ENCODE data around the gene GOLGA6L7. TPM values are rescaled to one million over a fixed set of nuclear protein-coding genes. Genes with fewer than 3 reads are reported as not detected.
"Not testable (repeated sequence)": the region's sequence is repeated elsewhere in the genome, so short reads cannot be mapped to it uniquely, and the experiment has no call there.

Gene GOLGA6L7
- total and polyA plus RNA-seq, 2 donors (not counting 3 experiments of a cell fraction or from before 2014, with no cell fraction given): not detected

DNA sequence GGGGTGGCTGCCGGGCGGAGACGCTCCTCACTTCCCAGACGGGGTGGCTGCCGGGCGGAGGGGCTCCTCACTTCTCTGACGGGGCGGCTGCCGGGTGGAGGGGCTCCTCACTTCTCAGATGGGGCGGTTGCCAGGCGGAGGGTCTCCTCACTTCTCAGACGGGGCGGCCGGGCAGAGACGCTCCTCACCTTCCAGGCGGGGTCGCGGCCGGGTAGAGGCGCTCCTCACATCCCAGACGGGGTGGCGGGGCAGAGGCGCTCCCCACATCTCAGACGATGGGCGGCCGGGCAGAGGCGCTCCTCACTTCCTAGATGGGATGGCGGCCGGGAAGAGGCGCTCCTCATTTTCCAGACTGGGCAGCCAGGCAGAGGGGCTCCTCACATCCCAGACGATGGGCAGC lies 1.3 kb upstream of the GOLGA6L7 start:
- intact Hi-C loops (cut with micrococcal nuclease); H3K4me3 ChIP-seq (replicated peaks in 1 of 3; ENCODE audit: insufficient read depth in 1 of 3, low read depth in 1 of 3, low read length in 3 of 3); H3K9ac ChIP-seq (replicated peaks; ENCODE audit: extremely low read depth, insufficient read depth, low read length); FAIRE-seq; H3K36me3 ChIP-seq (ENCODE audit: control insufficient read depth in 2 of 2, extremely low read depth in 1 of 2, insufficient read depth in 2 of 2, low read length in 2 of 2); H3K4me1 ChIP-seq (ENCODE audit: control insufficient read depth, extremely low read depth, insufficient read depth, low read length); dilution Hi-C loops (cut with MboI; ENCODE audit: extremely low pct_ligation_motif_present, low sequenced_read_pairs); BruUV-seq (replicated peaks); POLR2A ChIA-PET; H2AFZ ChIP-seq (ENCODE audit: low read depth, low read length); CTCF ChIA-PET; H3K9me3 ChIP-seq (replicated peaks; ENCODE audit: control insufficient read depth, insufficient read depth, low read length); H3K9me1 ChIP-seq (replicated peaks; ENCODE audit: control insufficient read depth, extremely low read depth, insufficient read depth, low read length); H3K79me2 ChIP-seq (ENCODE audit: control insufficient read depth, insufficient read depth, low read length); H3K4me2 ChIP-seq (ENCODE audit: insufficient read depth, low read length); H4K20me1 ChIP-seq (replicated peaks; ENCODE audit: control insufficient read depth, extremely low read depth, insufficient read depth, low read length); H3K27me3 ChIP-seq (ENCODE audit: control insufficient read depth in 2 of 2, insufficient read depth in 2 of 2, low read length in 2 of 2); DNase-seq (ENCODE audit: low read depth, low spot score); H3K27ac ChIP-seq (ENCODE audit: insufficient read depth, low read depth, low read length): not testable (repeated sequence)

DNA sequence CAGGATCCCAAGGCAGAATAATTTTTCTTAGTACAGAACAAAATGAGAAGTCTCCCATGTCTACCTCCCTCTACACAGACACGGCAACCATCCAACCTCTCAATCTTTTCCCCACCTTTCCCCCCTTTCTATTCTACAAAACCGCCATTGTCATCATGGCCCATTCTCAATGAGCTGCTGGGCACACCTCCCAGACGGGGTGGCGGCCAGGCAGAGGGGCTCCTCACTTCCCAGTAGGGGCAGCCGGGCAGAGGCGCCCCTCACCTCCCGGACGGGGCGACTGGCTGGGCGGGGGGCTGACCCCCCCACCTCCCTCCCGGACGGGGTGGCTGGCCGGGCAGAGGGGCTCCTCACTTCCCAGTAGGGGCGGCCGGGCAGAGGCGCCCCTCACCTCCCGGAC lies 827 bp upstream of the GOLGA6L7 start:
- H3K36me3 ChIP-seq (ENCODE audit: control insufficient read depth in 2 of 2, extremely low read depth in 1 of 2, insufficient read depth in 2 of 2, low read length in 2 of 2); POLR2A ChIA-PET; H3K4me2 ChIP-seq (ENCODE audit: insufficient read depth, low read length); H3K27me3 ChIP-seq (ENCODE audit: control insufficient read depth in 2 of 2, insufficient read depth in 2 of 2, low read length in 2 of 2); BruUV-seq (replicated peaks); DNase-seq (ENCODE audit: low read depth, low spot score); H3K79me2 ChIP-seq (ENCODE audit: control insufficient read depth, insufficient read depth, low read length); H3K9me3 ChIP-seq (replicated peaks; ENCODE audit: control insufficient read depth, insufficient read depth, low read length); H3K4me1 ChIP-seq (ENCODE audit: control insufficient read depth, extremely low read depth, insufficient read depth, low read length); H3K9me1 ChIP-seq (replicated peaks; ENCODE audit: control insufficient read depth, extremely low read depth, insufficient read depth, low read length); CTCF ChIA-PET; dilution Hi-C loops (cut with MboI; ENCODE audit: extremely low pct_ligation_motif_present, low sequenced_read_pairs); H3K4me3 ChIP-seq (replicated peaks in 1 of 3; ENCODE audit: insufficient read depth in 1 of 3, low read depth in 1 of 3, low read length in 3 of 3); H2AFZ ChIP-seq (ENCODE audit: low read depth, low read length); H4K20me1 ChIP-seq (replicated peaks; ENCODE audit: control insufficient read depth, extremely low read depth, insufficient read depth, low read length); intact Hi-C loops (cut with micrococcal nuclease); FAIRE-seq; H3K9ac ChIP-seq (replicated peaks; ENCODE audit: extremely low read depth, insufficient read depth, low read length); H3K27ac ChIP-seq (ENCODE audit: insufficient read depth, low read depth, low read length): not testable (repeated sequence)

DNA sequence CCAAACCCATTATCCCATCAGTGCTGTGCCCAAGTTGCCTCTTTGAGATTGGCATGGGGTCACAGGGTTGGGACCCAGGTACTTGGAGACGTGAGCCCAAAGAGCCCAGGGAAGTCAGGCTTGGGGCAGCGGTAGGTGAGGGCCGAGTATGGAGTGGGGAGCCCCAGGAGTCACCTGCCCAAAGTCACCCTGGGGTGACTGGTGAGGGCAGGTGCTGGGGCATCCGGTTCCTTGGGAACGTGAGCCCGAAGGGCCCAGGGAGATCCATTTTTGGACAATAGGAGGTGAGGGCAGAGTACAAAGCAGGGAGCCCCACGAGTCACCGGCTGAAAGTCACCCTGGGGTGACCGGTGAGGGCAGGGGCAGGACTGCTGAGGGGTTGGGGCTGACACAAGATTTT lies 485 bp downstream of the GOLGA6L7 start:
- H3K4me1 ChIP-seq (ENCODE audit: control insufficient read depth, extremely low read depth, insufficient read depth, low read length); BruUV-seq (replicated peaks); H4K20me1 ChIP-seq (replicated peaks; ENCODE audit: control insufficient read depth, extremely low read depth, insufficient read depth, low read length); H3K9me3 ChIP-seq (replicated peaks; ENCODE audit: control insufficient read depth, insufficient read depth, low read length); H3K79me2 ChIP-seq (ENCODE audit: control insufficient read depth, insufficient read depth, low read length); H3K4me2 ChIP-seq (ENCODE audit: insufficient read depth, low read length); H2AFZ ChIP-seq (ENCODE audit: low read depth, low read length); H3K9me1 ChIP-seq (replicated peaks; ENCODE audit: control insufficient read depth, extremely low read depth, insufficient read depth, low read length); intact Hi-C loops (cut with micrococcal nuclease); H3K27me3 ChIP-seq (ENCODE audit: control insufficient read depth in 2 of 2, insufficient read depth in 2 of 2, low read length in 2 of 2); POLR2A ChIA-PET; H3K36me3 ChIP-seq (ENCODE audit: control insufficient read depth in 2 of 2, extremely low read depth in 1 of 2, insufficient read depth in 2 of 2, low read length in 2 of 2); CTCF ChIA-PET; H3K9ac ChIP-seq (replicated peaks; ENCODE audit: extremely low read depth, insufficient read depth, low read length); H3K4me3 ChIP-seq (replicated peaks in 1 of 3; ENCODE audit: insufficient read depth in 1 of 3, low read depth in 1 of 3, low read length in 3 of 3); DNase-seq (ENCODE audit: low read depth, low spot score); FAIRE-seq; H3K27ac ChIP-seq (ENCODE audit: insufficient read depth, low read depth, low read length); dilution Hi-C loops (cut with MboI; ENCODE audit: extremely low pct_ligation_motif_present, low sequenced_read_pairs): not testable (repeated sequence)

DNA sequence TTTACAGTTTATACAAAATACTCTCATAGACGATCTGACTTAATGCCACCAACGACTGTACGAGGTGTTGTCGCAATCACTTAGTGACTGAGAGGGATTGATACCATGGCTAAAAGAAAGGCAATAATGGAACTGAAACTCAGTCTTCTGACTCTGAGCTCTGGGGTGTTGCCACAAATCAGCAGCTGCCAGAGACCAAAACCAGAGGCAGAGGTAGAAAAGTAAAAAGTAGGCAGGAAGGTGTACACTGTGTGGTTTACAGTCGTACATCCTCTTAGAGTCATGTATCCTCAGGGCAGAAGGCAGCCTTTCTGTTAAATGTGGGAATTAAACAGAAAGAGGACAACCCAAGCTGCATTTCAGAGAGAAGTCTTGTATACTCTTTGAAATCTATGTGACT lies 1.2 kb downstream of the GOLGA6L7 start:
- H3K27ac ChIP-seq (ENCODE audit: insufficient read depth, low read depth, low read length); H3K36me3 ChIP-seq (ENCODE audit: control insufficient read depth in 2 of 2, extremely low read depth in 1 of 2, insufficient read depth in 2 of 2, low read length in 2 of 2); FAIRE-seq; H3K4me3 ChIP-seq (replicated peaks in 1 of 3; ENCODE audit: insufficient read depth in 1 of 3, low read depth in 1 of 3, low read length in 3 of 3); POLR2A ChIA-PET; CTCF ChIA-PET; intact Hi-C loops (cut with micrococcal nuclease); DNase-seq (ENCODE audit: low read depth, low spot score); H3K4me1 ChIP-seq (ENCODE audit: control insufficient read depth, extremely low read depth, insufficient read depth, low read length); H3K9me3 ChIP-seq (replicated peaks; ENCODE audit: control insufficient read depth, insufficient read depth, low read length); H2AFZ ChIP-seq (ENCODE audit: low read depth, low read length); H3K9me1 ChIP-seq (replicated peaks; ENCODE audit: control insufficient read depth, extremely low read depth, insufficient read depth, low read length); H3K27me3 ChIP-seq (ENCODE audit: control insufficient read depth in 2 of 2, insufficient read depth in 2 of 2, low read length in 2 of 2); BruUV-seq (replicated peaks); dilution Hi-C loops (cut with MboI; ENCODE audit: extremely low pct_ligation_motif_present, low sequenced_read_pairs); H3K4me2 ChIP-seq (ENCODE audit: insufficient read depth, low read length); H3K9ac ChIP-seq (replicated peaks; ENCODE audit: extremely low read depth, insufficient read depth, low read length); H3K79me2 ChIP-seq (ENCODE audit: control insufficient read depth, insufficient read depth, low read length); H4K20me1 ChIP-seq (replicated peaks; ENCODE audit: control insufficient read depth, extremely low read depth, insufficient read depth, low read length): not testable (repeated sequence)
